OCI-LY7 (cell line): ENCODE data around the gene PHACTR1.

ENCODE experiments used
- EZH2phosphoT487 ChIP-seq: fragments of 200-600 bp; sonication (generic); IDR thresholded peaks from 2 replicates; pipeline ENCODE4 v1.6.1; 2018; ENCODE audit warnings: low read depth, borderline replicate concordance, mild to moderate bottlenecking, mixed run types, antibody characterized with exemption, low read length, moderate library complexity, mixed read lengths
- TF ChIP-seq, protein P1 (sequence below): fragments of 200-600 bp; sonication (generic); conservative IDR thresholded peaks from 2 replicates; pipeline ENCODE4 v1.5.1; 2014; ENCODE audit warnings: mild to moderate bottlenecking, antibody characterized with exemption, low read length, moderate library complexity, mixed read lengths

DNA sequence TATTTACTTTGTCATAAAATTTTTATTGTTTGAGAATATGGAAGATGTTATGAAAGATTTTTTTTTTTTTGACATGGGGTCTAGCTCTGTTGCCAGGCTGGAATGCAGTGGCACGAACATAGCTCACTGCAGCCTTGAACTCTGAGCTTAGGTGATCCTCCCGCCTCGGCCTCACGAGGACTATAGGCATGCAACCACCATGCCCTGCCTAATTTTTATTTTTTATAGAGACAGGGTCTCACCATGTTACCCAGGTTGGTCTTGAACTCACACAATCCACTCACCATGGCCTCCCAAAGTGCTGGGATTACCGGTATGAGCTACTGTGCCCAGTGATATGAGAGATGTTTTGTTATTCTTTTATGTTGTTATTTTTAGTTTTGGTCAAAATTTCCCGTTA lies 316.0 kb downstream of the PHACTR1 start:
- TF ChIP-seq, protein P1, sequence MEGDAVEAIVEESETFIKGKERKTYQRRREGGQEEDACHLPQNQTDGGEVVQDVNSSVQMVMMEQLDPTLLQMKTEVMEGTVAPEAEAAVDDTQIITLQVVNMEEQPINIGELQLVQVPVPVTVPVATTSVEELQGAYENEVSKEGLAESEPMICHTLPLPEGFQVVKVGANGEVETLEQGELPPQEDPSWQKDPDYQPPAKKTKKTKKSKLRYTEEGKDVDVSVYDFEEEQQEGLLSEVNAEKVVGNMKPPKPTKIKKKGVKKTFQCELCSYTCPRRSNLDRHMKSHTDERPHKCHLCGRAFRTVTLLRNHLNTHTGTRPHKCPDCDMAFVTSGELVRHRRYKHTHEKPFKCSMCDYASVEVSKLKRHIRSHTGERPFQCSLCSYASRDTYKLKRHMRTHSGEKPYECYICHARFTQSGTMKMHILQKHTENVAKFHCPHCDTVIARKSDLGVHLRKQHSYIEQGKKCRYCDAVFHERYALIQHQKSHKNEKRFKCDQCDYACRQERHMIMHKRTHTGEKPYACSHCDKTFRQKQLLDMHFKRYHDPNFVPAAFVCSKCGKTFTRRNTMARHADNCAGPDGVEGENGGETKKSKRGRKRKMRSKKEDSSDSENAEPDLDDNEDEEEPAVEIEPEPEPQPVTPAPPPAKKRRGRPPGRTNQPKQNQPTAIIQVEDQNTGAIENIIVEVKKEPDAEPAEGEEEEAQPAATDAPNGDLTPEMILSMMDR = no peak
- no peak for TF ChIP-seq EZH2phosphoT487
